ENCODE measurements around the gene AHCYL2. TPM values are rescaled to one million over a fixed set of nuclear protein-coding genes. Genes with fewer than 3 reads are reported as not detected.

The AHCYL2 gene
- total and polyA plus RNA-seq, 2 experiments from 2014 or later, result 1.9 to 8.9 TPM

DNA sequence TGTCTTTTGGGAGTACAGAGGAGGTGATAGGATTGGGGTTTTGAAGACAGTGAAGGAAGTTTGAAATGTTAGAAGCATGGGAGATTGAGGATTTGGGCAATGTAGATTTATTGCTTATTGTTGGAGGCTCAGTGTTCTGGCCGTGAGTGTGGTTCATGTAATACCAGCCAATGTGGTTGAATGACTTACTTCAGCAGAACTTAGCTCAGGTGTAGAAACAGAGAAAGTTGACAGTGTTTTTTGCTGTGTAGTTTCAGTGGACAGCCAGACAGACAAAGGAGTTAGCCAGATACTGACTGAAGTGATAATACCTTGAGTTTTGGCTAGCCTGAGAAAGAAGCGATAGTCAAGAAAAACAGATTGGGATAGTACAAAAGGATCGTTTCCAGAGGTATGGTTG, 88.5 kb downstream of the AHCYL2 start:
- H3K4me2 ChIP-seq (ENCODE audit: unreplicated experiment), result no peak overlapping the region
- H3K27ac ChIP-seq, result no peak overlapping the region
- H4K20me1 ChIP-seq (ENCODE audit: insufficient read depth), result no peaks in the 10 kb centered on the region
- DNase-seq, result no peak
- H3K9me2 ChIP-seq (ENCODE audit: insufficient read depth), result no peaks in the 10 kb centered on the region
- no peaks in the 10 kb centered on the region for H3K27me3 ChIP-seq (replicated peaks; ENCODE audit: insufficient read depth)
- H3K36me3 ChIP-seq (ENCODE audit: low read depth), result no peaks in the 10 kb centered on the region
- H3K79me2 ChIP-seq (ENCODE audit: insufficient read depth), result no peaks in the 10 kb centered on the region
- no peaks in the 10 kb centered on the region for H3K9me3 ChIP-seq (ENCODE audit: low read depth)
- no peaks in the 10 kb centered on the region for H3F3A ChIP-seq (ENCODE audit: insufficient read depth)
- no peak for TF ChIP-seq EZH2 (IDR thresholded peaks at IDR 0.05; ENCODE audit: insufficient read depth, poor library complexity, severe bottlenecking)
- TF ChIP-seq EZH2phosphoT487 (IDR thresholded peaks at IDR 0.05; ENCODE audit: insufficient read depth, low read depth), result no peak
- no peak overlapping the region for H2AFZ ChIP-seq
- in situ Hi-C loops (cut with MboI), result no loop called here
- H3K9ac ChIP-seq, result no peak overlapping the region
- H3K4me1 ChIP-seq (ENCODE audit: insufficient read depth), result no peaks in the 10 kb centered on the region
- no peak overlapping the region for H3K4me3 ChIP-seq
- WGBS, 2 experiments (ENCODE audit: low coverage in 1 of 2, low lambda C conversion rate in 2 of 2, missing lambda C conversion rate in 2 of 2), result 90 to 93% methylated on average over 3 of the region's 3 CpGs

GRCh38 chr7:129315960-129316359, 91.1 kb downstream of the AHCYL2 start:
- Histone ChIP-seq H2AFZ (no peak overlapping the region), H3K79me2 (ENCODE audit: insufficient read depth) (no peaks in the 10 kb centered on the region)

DNA sequence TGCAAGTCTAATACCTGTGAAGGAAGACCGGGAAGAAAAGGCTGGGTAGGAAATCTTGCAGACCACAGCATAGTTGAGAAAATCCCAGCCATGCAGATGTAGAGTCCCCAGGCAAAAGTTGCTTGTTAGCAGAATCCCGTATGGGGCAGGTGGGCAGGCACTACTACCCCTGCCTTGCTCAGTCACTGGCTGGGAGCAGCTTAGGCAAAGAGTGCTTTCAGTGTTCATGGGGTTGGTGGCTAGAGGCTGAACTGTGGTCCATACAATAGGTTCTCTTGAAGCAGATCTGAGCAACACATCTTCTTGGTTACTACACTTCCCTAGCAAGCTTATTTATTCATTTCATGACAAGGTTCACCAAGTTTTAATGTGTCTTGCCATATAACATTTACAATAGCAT, 92.6 kb downstream of the AHCYL2 start:
- Histone ChIP-seq H4K20me1 (ENCODE audit: insufficient read depth) (no peaks in the 10 kb centered on the region), H3K27me3 (replicated peaks; ENCODE audit: insufficient read depth) (no peaks in the 10 kb centered on the region), H3K9ac (no peak overlapping the region), H3K9me2 (ENCODE audit: insufficient read depth) (no peaks in the 10 kb centered on the region), H2AFZ (no peak overlapping the region), H3K36me3 (ENCODE audit: low read depth) (no peaks in the 10 kb centered on the region), H3F3A (ENCODE audit: insufficient read depth) (no peaks in the 10 kb centered on the region), H3K79me2 (ENCODE audit: insufficient read depth) (no peaks in the 10 kb centered on the region), H3K27ac (no peak overlapping the region), H3K4me1 (ENCODE audit: insufficient read depth) (no peaks in the 10 kb centered on the region), H3K9me3 (ENCODE audit: low read depth) (no peaks in the 10 kb centered on the region), H3K4me3 (no peak overlapping the region), H3K4me2 (ENCODE audit: unreplicated experiment) (no peak overlapping the region)
- in situ Hi-C loops (cut with MboI), result no loop called here
- no peak for DNase-seq
- 88 to 91% methylated on average over 2 of the region's 2 CpGs for WGBS, 2 experiments (ENCODE audit: low coverage in 1 of 2, low lambda C conversion rate in 2 of 2, missing lambda C conversion rate in 2 of 2)
- TF ChIP-seq EZH2phosphoT487 (IDR thresholded peaks at IDR 0.05; ENCODE audit: insufficient read depth, low read depth), result no peak
- no peak for TF ChIP-seq EZH2 (IDR thresholded peaks at IDR 0.05; ENCODE audit: insufficient read depth, poor library complexity, severe bottlenecking)

More at GRCh38 chr7:129315960-129316359, 91.1 kb downstream of the AHCYL2 start:
- no peak overlapping the region for H3K27ac ChIP-seq
- H3K4me3 ChIP-seq, result no peak overlapping the region
- no peaks in the 10 kb centered on the region for H3K36me3 ChIP-seq (ENCODE audit: low read depth)
- no peaks in the 10 kb centered on the region for H3K9me3 ChIP-seq (ENCODE audit: low read depth)
- H3K4me2 ChIP-seq (ENCODE audit: unreplicated experiment), result no peak overlapping the region
- no peaks in the 10 kb centered on the region for H3K27me3 ChIP-seq (replicated peaks; ENCODE audit: insufficient read depth)
- TF ChIP-seq EZH2 (IDR thresholded peaks at IDR 0.05; ENCODE audit: insufficient read depth, poor library complexity, severe bottlenecking) (no peak), EZH2phosphoT487 (IDR thresholded peaks at IDR 0.05; ENCODE audit: insufficient read depth, low read depth) (no peak)
- no peaks in the 10 kb centered on the region for H3K4me1 ChIP-seq (ENCODE audit: insufficient read depth)
- in situ Hi-C loops (cut with MboI), result no loop called here
- 9 to 19% methylated on average over 2 of the region's 2 CpGs for WGBS, 2 experiments (ENCODE audit: low coverage in 1 of 2, low lambda C conversion rate in 2 of 2, missing lambda C conversion rate in 2 of 2)
- no peak overlapping the region for H3K9ac ChIP-seq
- H3K9me2 ChIP-seq (ENCODE audit: insufficient read depth), result no peaks in the 10 kb centered on the region
- H3F3A ChIP-seq (ENCODE audit: insufficient read depth), result no peaks in the 10 kb centered on the region
- no peak for DNase-seq
- no peaks in the 10 kb centered on the region for H4K20me1 ChIP-seq (ENCODE audit: insufficient read depth)

- Histone ChIP-seq H3K36me3 (ENCODE audit: low read depth) (0 out of 2 replicates have a peak, but pooled peaks cover 4% of the 10 kb centered on the region), H3K27ac (no peak overlapping the region), H3F3A (ENCODE audit: insufficient read depth) (peaks cover 2% of the 10 kb centered on the region; the same call in 1 of the 2 replicates), H3K9me2 (ENCODE audit: insufficient read depth) (no peaks in the 10 kb centered on the region), H3K4me3 (no peak overlapping the region), H3K4me2 (ENCODE audit: unreplicated experiment) (no peak overlapping the region), H3K9me3 (ENCODE audit: low read depth) (peaks cover 5% of the 10 kb centered on the region), H3K4me1 (ENCODE audit: insufficient read depth) (peaks cover 2% of the 10 kb centered on the region), H2AFZ (no peak overlapping the region), H3K9ac (no peak overlapping the region), H3K27me3 (replicated peaks; ENCODE audit: insufficient read depth) (no peaks in the 10 kb centered on the region), H3K79me2 (ENCODE audit: insufficient read depth) (no peaks in the 10 kb centered on the region), H4K20me1 (ENCODE audit: insufficient read depth) (no peaks in the 10 kb centered on the region)
- DNase-seq, result no peak
- in situ Hi-C loops (cut with MboI), result no loop called here
- no peak for TF ChIP-seq EZH2 (IDR thresholded peaks at IDR 0.05; ENCODE audit: insufficient read depth, poor library complexity, severe bottlenecking)
- TF ChIP-seq EZH2phosphoT487 (IDR thresholded peaks at IDR 0.05; ENCODE audit: insufficient read depth, low read depth), result no peak
- 96 to 100% methylated on average over 1 of the region's 1 CpG for WGBS, 2 experiments (ENCODE audit: low coverage in 1 of 2, low lambda C conversion rate in 2 of 2, missing lambda C conversion rate in 2 of 2)
These were observed 102.2 kb downstream of the AHCYL2 start for GRCh38 chr7:129327076-129327475.

Measured in GM23248 (cell line).